Pancreas (tissue), 10 donors: ENCODE data around the gene FAT1. TPM values are rescaled to one million over a fixed set of nuclear protein-coding genes. Genes with fewer than 3 reads are reported as not detected.

Source experiments
- ATAC-seq, 4 donors: fragments of 200-7000 bp; cut with Tn5 transposase; one replicate each; pipeline versions ENCODE4 v1.8.0 to v1.9.1; 2020; ENCODE audit warnings: mild to moderate bottlenecking in 4 of 4, moderate library complexity in 4 of 4
- DNase-seq, 6 donors: peaks; one replicate each; pipeline ENCODE4 v3.0.0-alpha.2; 2020
- FAIRE-seq: peaks from 2 replicates; lab custom pipeline; 2012; peaks lifted over from hg19 to GRCh38; lab: Jason Lieb, UNC
- H3K27ac ChIP-seq, 4 donors: fragments of 200-600 bp; sonication (generic); 1 replicate in 3 of 4; 2 replicates in 1 of 4; pipeline versions ENCODE4 v1.5.0 to v1.8.0; 2020
- H3K27me3 ChIP-seq, 4 donors: fragments of 200-600 bp; one replicate each; pipeline ENCODE4 v1.8.0; 2021
- H3K36me3 ChIP-seq, 3 donors: fragments of 200-600 bp; sonication (generic) in 1 of 3; one replicate each; pipeline versions ENCODE4 v1.5.0 to v1.8.0; 2020 to 2021
- H3K4me1 ChIP-seq, 3 donors: fragments of 200-600 bp; one replicate each; pipeline ENCODE4 v1.8.0; 2021
- H3K4me3 ChIP-seq, 4 donors: fragments of 200-600 bp; sonication (generic) in 2 of 4; one replicate each; pipeline versions ENCODE4 v1.5.0 to v1.8.0; 2020 to 2021
- H3K9me3 ChIP-seq, 4 donors: fragments of 200-600 bp; one replicate each; pipeline ENCODE4 v1.8.0; 2021
- CTCF ChIP-seq, 4 donors: fragments of 200-600 bp; sonication (generic) in 3 of 4; IDR thresholded peaks; one replicate each; pipeline versions ENCODE4 v1.5.0 to v1.8.0; 2021; ENCODE audit warnings: antibody characterized with exemption in 4 of 4
- WGBS, 2 donors: extraction: QIAGEN DNeasy Blood & Tissue Kit; methylation state at CpG; one replicate each; pipeline ENCODE4 v1.1.7; 2013; 5-methylcytosine and 5-hydroxymethylcytosine counted together
- intact Hi-C, 3 donors: fragments of 100-400 bp; cut with DNase I; formaldehyde crosslinking; loops; one replicate each; pipeline versions ENCODE4 v1.11.1 to v1.14.2; 2022
- polyA plus RNA-seq, 2 donors: library from polyadenylated mRNA; stranded (reverse); fragments of 200-250 nt; gene quantifications; one replicate each; pipeline ENCODE4 v1.2.3, GENCODE V29; 2013
- total RNA-seq, 6 donors: library from RNA; stranded (reverse); fragmentation: NEBNext Ultra II Directional in 4 of 6; extraction: Animal tissue kit (Norgen Biotek cat#: 25700) in 4 of 6; gene quantifications; one replicate each; pipeline versions ENCODE4 v1.2.1 to v1.2.4, GENCODE V29; 2021 to 2023
- donor health status: healthy with polysubstance abuse.
- donor health status: DM: no; HTN: no; CAD: no; lungs with moderate emphysema.
- donor health status: DM: no; HTN: no; CAD: no.
- donor health status: control.
- donor health status: control.
- donor health status: Bipolar disorder and iron deficiency.
- donor health status: DM: yes; HTN: yes; CAD: no.
- donor health status: DM: no; HTN: no; CAD: no.
- donor health status: DM: no; HTN: no; CAD: no.
- donor health status: DM: yes; HTN: yes; CAD: no.

FAT1 gene
- total and polyA plus RNA-seq, 8 donors, result 16.9 to 91.6 (median 59.3) TPM

- Histone ChIP-seq H3K27me3 (no peaks in the 10 kb centered on the region), H3K27ac (no peak overlapping the region), H3K36me3 (no peaks in the 10 kb centered on the region), H3K4me1 (peaks cover 0 to 5% (median 3%) of the 10 kb centered on the region in 3 donors), H3K9me3 (no peaks in the 10 kb centered on the region), H3K4me3 (no peak overlapping the region)
- no peak for DNase-seq
- no peak for ATAC-seq
- FAIRE-seq, result no peak
- 96 to 99% methylated on average over 4 of the region's 4 CpGs for WGBS, 2 donors
- intact Hi-C loops, result loop anchor here in 1 of 3 donors (10.0 kb wide), 1 partner anchor 53 kb away; no protein-coding TSS in a partner anchor
- TF ChIP-seq CTCF (IDR thresholded peaks at IDR 0.05), result no peak
Measured at GRCh38 chr4:186717556-186717955, 6.1 kb downstream of the FAT1 start.

GRCh38 chr4:186715077-186715476 lies 8.6 kb downstream of the FAT1 start:
- Histone ChIP-seq H3K9me3 (no peaks in the 10 kb centered on the region), H3K4me1 (peaks cover 0 to 8% (median 2%) of the 10 kb centered on the region in 3 donors), H3K27ac (no peak overlapping the region), H3K27me3 (no peaks in the 10 kb centered on the region), H3K4me3 (no peak overlapping the region), H3K36me3 (no peaks in the 10 kb centered on the region)
- no peak for ATAC-seq
- no peak for FAIRE-seq
- intact Hi-C loops, result loop anchor here in 1 of 3 donors (10.0 kb wide), 1 partner anchor 50 kb away; no protein-coding TSS in a partner anchor
- DNase-seq, result no peak
- 78 to 79% methylated on average over 5 of the region's 5 CpGs for WGBS, 2 donors
- no peak for TF ChIP-seq CTCF (IDR thresholded peaks at IDR 0.05)

GRCh38 chr4:186714006-186714675 lies 9.5 kb downstream of the FAT1 start:
- ATAC-seq (no peak), FAIRE-seq (no peak), DNase-seq (no peak)
- Histone ChIP-seq H3K36me3 (peaks cover 0 to under 1% (median 0%) of the 10 kb centered on the region in 3 donors), H3K9me3 (no peaks in the 10 kb centered on the region), H3K4me3 (no peak overlapping the region), H3K27me3 (no peaks in the 10 kb centered on the region), H3K27ac (no peak overlapping the region), H3K4me1 (peaks cover 0 to 11% (median 4%) of the 10 kb centered on the region in 3 donors)
- intact Hi-C loops, result loop anchor here in 1 of 3 donors (10.0 kb wide), 1 partner anchor 49 kb away; no protein-coding TSS in a partner anchor
- no peak for TF ChIP-seq CTCF (IDR thresholded peaks at IDR 0.05)
- 94% methylated on average over 16 of the region's 16 CpGs for WGBS, 2 donors

- peaks cover 0 to 11% (median 4%) of the 10 kb centered on the region in 3 donors for H3K4me1 ChIP-seq
- no peak for DNase-seq
- H3K4me3 ChIP-seq, result no peak overlapping the region
- no peak for FAIRE-seq
- no peak overlapping the region for H3K27ac ChIP-seq
- intact Hi-C loops, result loop anchor here in 1 of 3 donors (10.0 kb wide), 1 partner anchor 48 kb away; no protein-coding TSS in a partner anchor
- no peaks in the 10 kb centered on the region for H3K27me3 ChIP-seq
- ATAC-seq, result no peak
- no peak for TF ChIP-seq CTCF (IDR thresholded peaks at IDR 0.05)
- no peaks in the 10 kb centered on the region for H3K9me3 ChIP-seq
- peaks cover 0 to 15% (median 3%) of the 10 kb centered on the region in 3 donors for H3K36me3 ChIP-seq
- WGBS, 2 donors, result 88 to 93% methylated on average over 7 of the region's 7 CpGs
Measured at GRCh38 chr4:186712690-186713089, 11.0 kb downstream of the FAT1 start.
